Activated naive CD4-positive, alpha-beta T cell treated with anti-CD3 and anti-CD28 coated beads for 36 hours (primary cell): ENCODE results near the gene KLF6. TPM values are rescaled to one million over a fixed set of nuclear protein-coding genes. Genes with fewer than 3 reads are reported as not detected.
A peak's percentile ranks its signal among the peaks of the same experiment; 100 is the strongest.
"Not testable (repeated sequence)": the region's sequence is repeated elsewhere in the genome, so short reads cannot be mapped to it uniquely, and the experiment has no call there.

Source experiments
- CTCF ChIA-PET: fragments of 350-600 bp; sonication (Branson Sonifier 250); formaldehyde crosslinking; loops from one replicate; lab custom pipeline; 2021; ENCODE audit warnings: antibody characterized with exemption; lab: Charles Lee
- DNase-seq: peaks from one replicate; pipeline ENCODE4 v3.0.0-alpha.2; 2020
- H3K27ac Mint-ChIP-seq: one replicate; pipeline ENCODE4 v1.8.0; 2021; ENCODE audit warnings: mild to moderate bottlenecking, mixed read lengths
- H3K27me3 Mint-ChIP-seq: one replicate; pipeline ENCODE4 v1.8.0; 2021; ENCODE audit warnings: low read depth, mixed read lengths
- H3K36me3 Mint-ChIP-seq: one replicate; pipeline ENCODE4 v1.8.0; 2021; ENCODE audit warnings: low read depth, mixed read lengths
- H3K4me1 Mint-ChIP-seq: one replicate; pipeline ENCODE4 v1.8.0; 2021; ENCODE audit warnings: low read depth, mixed read lengths
- H3K4me3 Mint-ChIP-seq: one replicate; pipeline ENCODE4 v1.8.0; 2021; ENCODE audit warnings: mild to moderate bottlenecking, moderate library complexity, mixed read lengths
- H3K9me3 Mint-ChIP-seq: one replicate; pipeline ENCODE4 v1.8.0; 2021; ENCODE audit warnings: mixed read lengths
- intact Hi-C: fragments of 100-400 bp; cut with micrococcal nuclease; formaldehyde crosslinking; loops from one replicate; pipeline ENCODE4 v1.15.1; 2023
- total RNA-seq, 2 experiments: library from RNA; stranded (reverse); gene quantifications; one replicate each; pipeline ENCODE4 v1.2.3, GENCODE V29; 2021

Gene KLF6
- total RNA-seq, 2 experiments from 2014 or later, result 78.9 to 82.1 TPM

GRCh38 chr10:3745521-3745920 is 39.5 kb downstream of the KLF6 start:
- CTCF ChIA-PET, result no interaction called here
- no peak overlapping the region for H3K27ac Mint-ChIP-seq

GRCh38 chr10:3741688-3742461 is 43.1 kb downstream of the KLF6 start:
- no peak overlapping the region for H3K27ac Mint-ChIP-seq
- no peaks in the 10 kb centered on the region for H3K9me3 Mint-ChIP-seq
- no peak overlapping the region for H3K4me3 Mint-ChIP-seq
- CTCF ChIA-PET, result interaction anchor here (0.7 kb wide), 1 partner anchor 548 kb away, joined by 3 read pairs; no protein-coding TSS in a partner anchor
- H3K27me3 Mint-ChIP-seq, result no peaks in the 10 kb centered on the region
- intact Hi-C loops, result loop anchor here (5.0 kb wide), 3 partner anchors 505 to 1550 kb away; no protein-coding TSS in a partner anchor
- no peaks in the 10 kb centered on the region for H3K36me3 Mint-ChIP-seq
- no peak for DNase-seq
- peaks cover 31% of the 10 kb centered on the region for H3K4me1 Mint-ChIP-seq

More at GRCh38 chr10:3745521-3745920, 39.5 kb downstream of the KLF6 start:
- intact Hi-C loops, result no loop called here
- no peaks in the 10 kb centered on the region for H3K9me3 Mint-ChIP-seq
- peaks cover 21% of the 10 kb centered on the region for H3K4me1 Mint-ChIP-seq
- no peaks in the 10 kb centered on the region for H3K27me3 Mint-ChIP-seq
- H3K4me3 Mint-ChIP-seq, result no peak overlapping the region
- DNase-seq, result no peak
- no peaks in the 10 kb centered on the region for H3K36me3 Mint-ChIP-seq

GRCh38 chr10:3740157-3740871 is 44.7 kb downstream of the KLF6 start:
- peak overlapping the region; percentile 59 for H3K27ac Mint-ChIP-seq
- CTCF ChIA-PET, result interaction anchor here (0.8 kb wide), 1 partner anchor 546 kb away, joined by 3 read pairs; no protein-coding TSS in a partner anchor
- no peak for DNase-seq
- no peaks in the 10 kb centered on the region for H3K27me3 Mint-ChIP-seq
- no peak overlapping the region for H3K4me3 Mint-ChIP-seq
- H3K36me3 Mint-ChIP-seq, result no peaks in the 10 kb centered on the region
- intact Hi-C loops, result loop anchor here (1.0 to 5.0 kb wide), 10 partner anchors 18 to 1552 kb away; no protein-coding TSS in a partner anchor
- peaks cover 31% of the 10 kb centered on the region for H3K4me1 Mint-ChIP-seq
- H3K9me3 Mint-ChIP-seq, result no peaks in the 10 kb centered on the region

GRCh38 chr10:3738855-3739350 is 46.1 kb downstream of the KLF6 start:
- intact Hi-C loops, result loop anchor here (2.0 kb wide), 1 partner anchor 70 kb away; no protein-coding TSS in a partner anchor
- Mint-ChIP-seq H3K4me3 (no peak overlapping the region), H3K9me3 (no peaks in the 10 kb centered on the region), H3K27ac (no peak overlapping the region), H3K4me1 (peaks cover 31% of the 10 kb centered on the region), H3K27me3 (no peaks in the 10 kb centered on the region), H3K36me3 (no peaks in the 10 kb centered on the region)
- no peak for DNase-seq
- CTCF ChIA-PET, result no interaction called here

GRCh38 chr10:3737864-3738263 is 47.1 kb downstream of the KLF6 start:
- Mint-ChIP-seq H3K27ac (no peak overlapping the region), H3K4me3 (no peak overlapping the region), H3K36me3 (no peaks in the 10 kb centered on the region), H3K4me1 (peaks cover 31% of the 10 kb centered on the region), H3K9me3 (no peaks in the 10 kb centered on the region), H3K27me3 (no peaks in the 10 kb centered on the region)
- intact Hi-C loops, result loop anchor here (2.0 kb wide), 1 partner anchor 69 kb away; no protein-coding TSS in a partner anchor
- no peak for DNase-seq
- CTCF ChIA-PET, result interaction anchor here (0.6 kb wide), 1 partner anchor 465 kb away, joined by 3 read pairs; no protein-coding TSS in a partner anchor

GRCh38 chr10:3735175-3735574 is 49.8 kb downstream of the KLF6 start:
- Mint-ChIP-seq H3K9me3 (peaks cover 9% of the 10 kb centered on the region), H3K36me3 (no peaks in the 10 kb centered on the region), H3K27me3 (no peaks in the 10 kb centered on the region), H3K4me1 (peaks cover 12% of the 10 kb centered on the region), H3K4me3 (no peak overlapping the region), H3K27ac (peak overlapping the region; percentile 4)
- no peak for DNase-seq
- CTCF ChIA-PET, result interaction anchor here (0.7 kb wide), 1 partner anchor 21 kb away, joined by 3 read pairs; no protein-coding TSS in a partner anchor
- intact Hi-C loops, result no loop called here

GRCh38 chr10:3734111-3734510 is 50.9 kb downstream of the KLF6 start:
- no peaks in the 10 kb centered on the region for H3K36me3 Mint-ChIP-seq
- intact Hi-C loops, result no loop called here
- no peak for DNase-seq
- peaks cover 9% of the 10 kb centered on the region for H3K9me3 Mint-ChIP-seq
- H3K27ac Mint-ChIP-seq, result no peak overlapping the region
- CTCF ChIA-PET, result no interaction called here
- H3K4me1 Mint-ChIP-seq, result peaks cover 2% of the 10 kb centered on the region
- H3K4me3 Mint-ChIP-seq, result no peak overlapping the region
- no peaks in the 10 kb centered on the region for H3K27me3 Mint-ChIP-seq

- H3K4me3 Mint-ChIP-seq, H3K27ac Mint-ChIP-seq, H3K4me1 Mint-ChIP-seq, intact Hi-C loops, H3K27me3 Mint-ChIP-seq, H3K9me3 Mint-ChIP-seq, H3K36me3 Mint-ChIP-seq, DNase-seq, CTCF ChIA-PET: not testable (repeated sequence)
Observed at GRCh38 chr10:3732183-3732582, 52.8 kb downstream of the KLF6 start.

GRCh38 chr10:3729397-3729976 is 55.5 kb downstream of the KLF6 start:
- no peak overlapping the region for H3K4me3 Mint-ChIP-seq

GRCh38 chr10:3728563-3728962 is 56.4 kb downstream of the KLF6 start:
- Mint-ChIP-seq H3K4me1 (no peaks in the 10 kb centered on the region), H3K27me3 (no peaks in the 10 kb centered on the region), H3K9me3 (peaks cover 9% of the 10 kb centered on the region), H3K4me3 (no peak overlapping the region), H3K27ac (no peak overlapping the region), H3K36me3 (no peaks in the 10 kb centered on the region)
- intact Hi-C loops, result no loop called here
- CTCF ChIA-PET, result no interaction called here
- DNase-seq, result no peak

More at GRCh38 chr10:3729397-3729976, 55.5 kb downstream of the KLF6 start:
- Mint-ChIP-seq H3K36me3 (no peaks in the 10 kb centered on the region), H3K4me1 (no peaks in the 10 kb centered on the region), H3K27ac (no peak overlapping the region), H3K9me3 (peaks cover 9% of the 10 kb centered on the region), H3K27me3 (no peaks in the 10 kb centered on the region)
- no peak for DNase-seq
- intact Hi-C loops, result no loop called here
- CTCF ChIA-PET, result no interaction called here

GRCh38 chr10:3727268-3727667 is 57.7 kb downstream of the KLF6 start:
- Mint-ChIP-seq H3K4me3 (no peak overlapping the region), H3K9me3 (peaks cover 5% of the 10 kb centered on the region), H3K27ac (no peak overlapping the region), H3K4me1 (no peaks in the 10 kb centered on the region), H3K27me3 (no peaks in the 10 kb centered on the region), H3K36me3 (no peaks in the 10 kb centered on the region)
- intact Hi-C loops, result no loop called here
- DNase-seq, result no peak
- CTCF ChIA-PET, result no interaction called here
